Heart right ventricle (tissue), 16 donors: ENCODE results near the gene KLHDC8B. TPM values are rescaled to one million over a fixed set of nuclear protein-coding genes. Genes with fewer than 3 reads are reported as not detected.

Experiments
- ATAC-seq, 8 donors: fragments of 200-7000 bp; cut with Tn5 transposase; one replicate each; pipeline ENCODE4 v1.9.1; 2020; ENCODE audit warnings: mild to moderate bottlenecking in 8 of 8, moderate library complexity in 8 of 8, moderate number of reproducible peaks in 1 of 8
- DNase-seq, 2 donors: peaks; one replicate each; pipeline ENCODE4 v3.0.0-alpha.2; 2020
- H3K27ac ChIP-seq, 10 donors: fragments of 200-600 bp; sonication (generic) in 2 of 10; one replicate each; pipeline versions ENCODE4 v1.5.0 to v1.8.0; 2020 to 2022; ENCODE audit warnings: mild to moderate bottlenecking in 3 of 10
- H3K27me3 ChIP-seq, 7 donors: fragments of 200-600 bp; one replicate each; pipeline ENCODE4 v1.8.0; 2021 to 2022; ENCODE audit warnings: mild to moderate bottlenecking in 2 of 7
- H3K36me3 ChIP-seq, 9 donors: fragments of 200-600 bp; sonication (generic) in 1 of 9; one replicate each; pipeline versions ENCODE4 v1.5.0 to v1.8.0; 2020 to 2022; ENCODE audit warnings: mild to moderate bottlenecking in 2 of 9
- H3K4me1 ChIP-seq, 9 donors: fragments of 200-600 bp; sonication (generic) in 1 of 9; one replicate each; pipeline versions ENCODE4 v1.5.0 to v1.8.0; 2020 to 2022; ENCODE audit warnings: mild to moderate bottlenecking in 4 of 9
- H3K4me3 ChIP-seq, 10 donors: fragments of 200-600 bp; sonication (generic) in 2 of 10; one replicate each; pipeline versions ENCODE4 v1.5.0 to v1.8.0; 2020 to 2022; ENCODE audit warnings: mild to moderate bottlenecking in 7 of 10, moderate library complexity in 2 of 10
- H3K9me3 ChIP-seq, 11 donors: fragments of 200-600 bp in 10 of 11; sonication (generic) in 2 of 11; one replicate each; pipeline versions ENCODE4 v1.5.0 to v1.8.0; 2013 to 2022; ENCODE audit warnings: mild to moderate bottlenecking in 2 of 11, control low read depth in 1 of 11, moderate library complexity in 1 of 11
- CTCF ChIP-seq, 9 donors: fragments of 200-600 bp; sonication (generic) in 2 of 9; IDR thresholded peaks; one replicate each; pipeline versions ENCODE4 v1.5.0 to v1.8.0; 2021 to 2022; ENCODE audit warnings: antibody characterized with exemption in 9 of 9, mild to moderate bottlenecking in 5 of 9, moderate library complexity in 1 of 9
- WGBS, 2 donors: extraction: QIAGEN DNeasy Blood & Tissue Kit; methylation state at CpG; one replicate each; pipeline ENCODE4 v1.1.7; 2013; ENCODE audit warnings: inconsistent platforms in 1 of 2; 5-methylcytosine and 5-hydroxymethylcytosine counted together
- intact Hi-C, 10 donors: fragments of 100-400 bp; cut with DNase I; formaldehyde crosslinking; loops; one replicate each; pipeline versions ENCODE4 v1.11.1 to v1.14.2; 2022
- polyA plus RNA-seq, 2 donors: library from polyadenylated mRNA; stranded (reverse); fragments of 200-250 nt; gene quantifications; one replicate each; pipeline ENCODE4 v1.2.3, GENCODE V29; 2013
- total RNA-seq, 10 donors: library from RNA; stranded (reverse); fragmentation: NEBNext Ultra II Directional in 3 of 10; extraction: Animal tissue kit (Norgen Biotek cat#: 25700) in 3 of 10; gene quantifications; one replicate each; pipeline versions ENCODE4 v1.2.1 to v1.2.4, GENCODE V29; 2021 to 2023
- donor health status: Arrhythmogenic right ventricular cardiomyopathy.
- donor health status: ischemic (EF 13 %, LVEDD 7.1; RV severe dilation, severe dysfunction).
- donor health status: healthy with polysubstance abuse.
- donor health status: DM: no; HTN: yes; CAD: no.
- donor health status: DM: no; HTN: no; CAD: no.
- donor health status: ischemic (EF 25% LVEDD 6.9; RV normal size, moderate dysfunction).
- donor health status: ischemic (EF 25% LVEDD 5.7; RV mildly dilated, moderate dysfunction).
- donor health status: healthy.
- donor health status: DM: yes; HTN: yes; CAD: no.
- donor health status: Ischemic cardiomyopathy.
- donor health status: ischemic (EF 35%, LVEDD 5.7; RV mildly dilated, moderate dysfunction).
- donor health status: nonischemic (EF 11% LVEDD 7.7; RV severe dilation, severe dysfunction).
- donor health status: DM: yes; HTN: yes; CAD: no.
- donor health status: PGD.
- donor health status: ischemic (EF 29% LVEDD 5.4; RV normal size, mild dysfunction).
- donor health status: nonischemic (EF 23%, LVEDD 6.1; RV moderate dilation, normal function).

KLHDC8B gene
- total and polyA plus RNA-seq, 12 donors, result 56.2 to 190 (median 117) TPM

GRCh38 chr3:49175530-49175929, 4.1 kb downstream of the KLHDC8B start:
- no peak for ATAC-seq
- intact Hi-C loops, result loop anchor here in 2 of 10 donors (10.0 kb wide), 2 partner anchors 99 to 269 kb away; partner anchors contain the start of gene C3orf62 (in 1 of the 2)
- 79% methylated on average over 8 of the region's 8 CpGs for WGBS, 2 donors

GRCh38 chr3:49177073-49177472, 5.7 kb downstream of the KLHDC8B start:
- intact Hi-C loops, result loop anchor here in 2 of 10 donors (10.0 kb wide), 2 partner anchors 98 to 268 kb away; partner anchors contain the start of gene C3orf62 (in 1 of the 2)
- WGBS, 2 donors, result 68 to 72% methylated on average over 2 of the region's 2 CpGs
- peak overlapping the region in 6 of 10 donors; percentile 22 to 99 (median 46) for H3K27ac ChIP-seq

More at GRCh38 chr3:49175530-49175929, 4.1 kb downstream of the KLHDC8B start:
- TF ChIP-seq CTCF (IDR thresholded peaks at IDR 0.05), result no peak
- H3K9me3 ChIP-seq, result no peaks in the 10 kb centered on the region
- no peak for DNase-seq
- peaks cover 0 to 52% (median 17%) of the 10 kb centered on the region in 9 donors for H3K36me3 ChIP-seq
- no peak overlapping the region for H3K4me3 ChIP-seq
- no peaks in the 10 kb centered on the region for H3K27me3 ChIP-seq
- H3K27ac ChIP-seq, result peak overlapping the region in 7 of 10 donors; percentile 45 to 100 (median 97)
- peaks cover 25 to 83% (median 71%) of the 10 kb centered on the region in 9 donors for H3K4me1 ChIP-seq

GRCh38 chr3:49180116-49180515, 8.7 kb downstream of the KLHDC8B start:
- Histone ChIP-seq H3K9me3 (no peaks in the 10 kb centered on the region), H3K36me3 (peaks cover 0 to 39% (median 10%) of the 10 kb centered on the region in 9 donors), H3K27me3 (no peaks in the 10 kb centered on the region), H3K27ac (no peak overlapping the region), H3K4me1 (peaks cover 2 to 44% (median 32%) of the 10 kb centered on the region in 9 donors), H3K4me3 (no peak overlapping the region)
- no peak for DNase-seq
- TF ChIP-seq CTCF (IDR thresholded peaks at IDR 0.05), result no peak
- no peak for ATAC-seq
- intact Hi-C loops, result no loop called here

More at GRCh38 chr3:49177073-49177472, 5.7 kb downstream of the KLHDC8B start:
- Histone ChIP-seq H3K27me3 (no peaks in the 10 kb centered on the region), H3K36me3 (peaks cover 0 to 52% (median 17%) of the 10 kb centered on the region in 9 donors), H3K9me3 (no peaks in the 10 kb centered on the region), H3K4me3 (no peak overlapping the region), H3K4me1 (peaks cover 25 to 75% (median 62%) of the 10 kb centered on the region in 9 donors)
- TF ChIP-seq CTCF (IDR thresholded peaks at IDR 0.05), result no peak
- DNase-seq, result no peak
- no peak for ATAC-seq

- H3K27me3 ChIP-seq, result no peaks in the 10 kb centered on the region
- DNase-seq, result no peak
- no peak overlapping the region for H3K27ac ChIP-seq
- no peak for TF ChIP-seq CTCF (IDR thresholded peaks at IDR 0.05)
- ATAC-seq, result no peak
- no peaks in the 10 kb centered on the region for H3K9me3 ChIP-seq
- peaks cover 2 to 32% (median 23%) of the 10 kb centered on the region in 9 donors for H3K4me1 ChIP-seq
- intact Hi-C loops, result no loop called here
- H3K36me3 ChIP-seq, result peaks cover 0 to 26% (median 0%) of the 10 kb centered on the region in 9 donors
- 69 to 76% methylated on average over 6 of the region's 6 CpGs for WGBS, 2 donors
- H3K4me3 ChIP-seq, result no peak overlapping the region
These were observed 10.0 kb downstream of the KLHDC8B start for GRCh38 chr3:49181351-49181750.
